Gastroesophageal sphincter (tissue), 4 donors: ENCODE measurements around the gene POC5. TPM values are rescaled to one million over a fixed set of nuclear protein-coding genes. Genes with fewer than 3 reads are reported as not detected.

Experiments
- ATAC-seq: fragments of 150-250 bp; one replicate; pipeline ENCODE4 v1.9.1; 2016; ENCODE audit warnings: mild to moderate bottlenecking, moderate library complexity
- H3K27ac ChIP-seq, 4 donors: fragments of 200-600 bp; sonication (generic) in 3 of 4; 1 replicate in 3 of 4; 2 replicates in 1 of 4; pipeline ENCODE4 v1.5.1; 2016 to 2019
- H3K27me3 ChIP-seq: fragments of 200-600 bp; sonication (generic); one replicate; pipeline ENCODE4 v1.5.1; 2019
- H3K36me3 ChIP-seq, 2 donors: fragments of 200-600 bp; sonication (generic); one replicate each; pipeline ENCODE4 v1.5.1; 2019; ENCODE audit warnings: control low read depth in 1 of 2
- H3K4me1 ChIP-seq, 3 donors: fragments of 200-600 bp; sonication (generic); 1 replicate in 2 of 3; 2 replicates in 1 of 3; pipeline ENCODE4 v1.5.1; 2016 to 2019; ENCODE audit warnings: control low read depth in 2 of 3
- H3K4me3 ChIP-seq, 2 donors: fragments of 200-600 bp; sonication (generic); one replicate each; pipeline ENCODE4 v1.5.1; 2019; ENCODE audit warnings: mild to moderate bottlenecking in 1 of 2, moderate library complexity in 1 of 2
- H3K9me3 ChIP-seq, 3 donors: fragments of 200-600 bp; sonication (generic); one replicate each; pipeline ENCODE4 v1.5.1; 2017 to 2019; ENCODE audit warnings: control low read depth in 2 of 3
- EP300 ChIP-seq: sonication (generic); formaldehyde crosslinking; IDR thresholded peaks from one replicate; pipeline ENCODE4 v1.6.1; 2017; ENCODE audit warnings: antibody characterized with exemption, mild to moderate bottlenecking
- POLR2A ChIP-seq, 2 donors: fragments of 450-650 bp; IDR thresholded peaks; one replicate each; pipeline ENCODE4 v1.6.1; 2017; ENCODE audit warnings: antibody characterized with exemption in 2 of 2, mild to moderate bottlenecking in 2 of 2, moderate library complexity in 1 of 2
- POLR2AphosphoS5 ChIP-seq: sonication (generic); formaldehyde crosslinking; IDR thresholded peaks from one replicate; pipeline ENCODE4 v1.6.1; 2017; ENCODE audit warnings: antibody characterized with exemption
- WGBS, 2 donors: methylation state at CpG; one replicate each; pipeline ENCODE4 v1.1.5; 2018; ENCODE audit warnings: low coverage in 1 of 2; 5-methylcytosine and 5-hydroxymethylcytosine counted together
- total RNA-seq, 4 donors: library from RNA; depleted of rRNA; stranded (reverse); fragments of >200 nt; gene quantifications; one replicate each; pipeline ENCODE4 v1.1.0, GENCODE V29; 2016
- TF ChIP-seq, protein P1 (sequence below), 4 experiments: fragments of 200-600 bp in 2 of 4; fragments of 450-650 bp in 2 of 4; sonication (generic) in 1 of 4; IDR thresholded peaks; one replicate each; pipeline ENCODE4 v1.5.1; 2017 to 2019; ENCODE audit warnings: antibody characterized with exemption in 4 of 4, mild to moderate bottlenecking in 2 of 4, moderate library complexity in 2 of 4

The POC5 gene
- total RNA-seq, 4 donors from 2014 or later = 6.1 to 41.6 (median 11.3) TPM

DNA sequence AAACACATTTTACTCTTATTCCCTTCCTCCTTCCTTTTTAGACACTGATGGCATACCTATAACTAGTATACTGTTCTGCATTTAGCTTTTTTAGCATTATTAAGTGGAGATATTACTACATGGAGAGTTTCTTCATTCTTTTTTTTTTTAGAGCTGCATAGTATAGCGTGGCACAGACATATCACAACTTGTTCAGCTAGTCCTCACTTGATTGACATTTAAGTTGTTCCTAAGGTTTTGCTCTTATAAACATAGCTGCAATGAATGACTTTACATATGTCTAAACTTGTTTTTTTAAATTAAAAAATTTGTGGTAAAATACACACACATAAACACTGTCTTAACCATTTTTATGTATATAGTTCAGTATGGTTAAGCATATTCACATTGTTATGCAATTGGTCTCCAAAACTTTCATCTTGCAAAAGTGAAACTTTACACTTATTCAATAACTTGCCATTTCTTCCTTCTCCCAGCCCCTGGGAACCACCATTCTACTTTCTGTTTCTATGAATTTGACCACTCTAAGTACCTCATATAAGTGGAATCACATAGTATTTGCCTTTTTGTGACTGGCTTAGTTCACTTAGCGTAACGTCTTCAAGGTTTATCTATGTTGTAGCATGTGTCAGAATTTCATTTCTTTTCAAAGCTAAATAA lies 57.3 kb downstream of the POC5 start:
- TF ChIP-seq EP300 (no peak), POLR2A (IDR thresholded peaks at IDR 0.05) (no peak), POLR2AphosphoS5 (no peak)
- TF ChIP-seq, protein P1, sequence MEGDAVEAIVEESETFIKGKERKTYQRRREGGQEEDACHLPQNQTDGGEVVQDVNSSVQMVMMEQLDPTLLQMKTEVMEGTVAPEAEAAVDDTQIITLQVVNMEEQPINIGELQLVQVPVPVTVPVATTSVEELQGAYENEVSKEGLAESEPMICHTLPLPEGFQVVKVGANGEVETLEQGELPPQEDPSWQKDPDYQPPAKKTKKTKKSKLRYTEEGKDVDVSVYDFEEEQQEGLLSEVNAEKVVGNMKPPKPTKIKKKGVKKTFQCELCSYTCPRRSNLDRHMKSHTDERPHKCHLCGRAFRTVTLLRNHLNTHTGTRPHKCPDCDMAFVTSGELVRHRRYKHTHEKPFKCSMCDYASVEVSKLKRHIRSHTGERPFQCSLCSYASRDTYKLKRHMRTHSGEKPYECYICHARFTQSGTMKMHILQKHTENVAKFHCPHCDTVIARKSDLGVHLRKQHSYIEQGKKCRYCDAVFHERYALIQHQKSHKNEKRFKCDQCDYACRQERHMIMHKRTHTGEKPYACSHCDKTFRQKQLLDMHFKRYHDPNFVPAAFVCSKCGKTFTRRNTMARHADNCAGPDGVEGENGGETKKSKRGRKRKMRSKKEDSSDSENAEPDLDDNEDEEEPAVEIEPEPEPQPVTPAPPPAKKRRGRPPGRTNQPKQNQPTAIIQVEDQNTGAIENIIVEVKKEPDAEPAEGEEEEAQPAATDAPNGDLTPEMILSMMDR (IDR thresholded peaks at IDR 0.05) = no peak
- H3K4me3 ChIP-seq = no peak overlapping the region
- no peak for ATAC-seq

DNA sequence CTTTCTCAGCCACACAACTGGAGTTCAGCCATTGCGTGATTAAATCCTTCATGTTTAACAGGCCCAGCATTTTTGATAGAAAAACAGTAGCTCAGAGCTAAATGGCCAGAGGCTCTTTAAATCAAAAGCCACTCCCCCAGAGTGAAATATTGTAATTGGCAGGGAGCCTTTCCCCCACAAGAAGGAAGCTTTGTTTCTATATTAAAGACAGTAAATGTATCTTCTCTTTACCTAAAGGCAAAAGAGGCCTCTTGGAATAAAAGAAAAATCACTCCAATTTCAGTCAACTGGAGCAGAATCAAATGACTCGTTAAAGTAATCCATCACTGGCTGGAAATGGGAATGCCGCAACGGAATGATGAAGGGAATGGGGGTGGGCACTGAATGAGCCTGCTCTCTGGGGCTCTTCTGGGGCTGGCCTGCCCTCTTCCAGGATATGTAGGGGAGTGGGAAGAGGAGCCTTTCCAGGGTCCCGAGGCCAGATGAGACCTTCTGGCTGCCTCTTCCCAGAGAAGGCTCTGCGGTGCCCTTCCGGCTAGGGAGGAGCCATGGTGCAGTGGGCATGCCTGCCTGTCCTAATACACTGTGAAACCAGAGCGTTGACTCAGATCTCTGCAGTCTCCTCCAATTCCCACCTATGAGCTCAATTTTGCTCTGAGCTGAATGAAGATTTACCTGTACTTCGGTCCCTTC lies 60.8 kb downstream of the POC5 start:
- H3K36me3 ChIP-seq = no peaks in the 10 kb centered on the region
- no peak for TF ChIP-seq EP300
- TF ChIP-seq POLR2A (IDR thresholded peaks at IDR 0.05) = no peak
- TF ChIP-seq, protein P1 (IDR thresholded peaks at IDR 0.05) = no peak
- no peak for TF ChIP-seq POLR2AphosphoS5
- H3K4me3 ChIP-seq = peak overlapping the region; percentile 57 to 99
- H3K9me3 ChIP-seq = no peaks in the 10 kb centered on the region
- ATAC-seq = peak; percentile 61
- 13 to 36% methylated on average over 6 to 8 of the region's 9 CpGs for WGBS, 2 donors
- H3K27me3 ChIP-seq = no peaks in the 10 kb centered on the region
- peaks cover 0 to 4% (median 0%) of the 10 kb centered on the region in 3 donors for H3K4me1 ChIP-seq
- peak overlapping the region; percentile 65 to 84 (median 75) for H3K27ac ChIP-seq

More for the DNA sequence above, 57.3 kb downstream of the POC5 start:
- Histone ChIP-seq H3K27ac (no peak overlapping the region), H3K4me1 (peaks cover 0 to 4% (median 0%) of the 10 kb centered on the region in 3 donors), H3K36me3 (no peaks in the 10 kb centered on the region), H3K27me3 (no peaks in the 10 kb centered on the region), H3K9me3 (no peaks in the 10 kb centered on the region)
- WGBS, 2 donors = 85 to 90% methylated on average over 3 of the region's 3 CpGs

DNA sequence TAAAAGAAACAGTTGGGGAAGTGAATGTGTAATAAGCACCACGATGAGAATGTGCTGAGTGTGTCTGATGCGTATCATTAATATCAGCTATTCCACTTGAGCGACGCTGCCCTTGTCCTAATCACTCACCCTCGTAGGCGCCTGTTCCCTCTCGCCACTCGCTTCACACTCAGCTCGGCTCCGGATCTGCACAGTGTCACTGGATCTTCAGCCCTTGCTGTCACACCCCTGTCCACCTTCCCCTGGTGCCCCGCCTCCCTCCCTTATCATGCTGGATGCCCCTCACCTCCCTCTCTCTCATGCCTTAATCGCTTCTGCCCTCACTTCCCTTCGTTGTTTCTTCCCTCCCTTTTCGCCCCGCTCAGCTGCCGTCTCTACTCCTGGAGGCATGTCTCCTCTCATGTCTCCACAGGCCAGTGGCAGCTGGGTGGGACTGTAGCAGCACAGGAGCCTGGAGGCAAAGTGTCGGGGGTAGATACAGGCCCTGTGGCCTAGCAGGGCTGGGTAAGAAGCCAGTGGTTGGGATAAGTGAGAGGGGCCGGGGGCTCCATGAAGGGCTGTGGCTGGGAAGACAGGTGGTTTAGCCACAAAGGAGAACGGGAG lies 62.4 kb downstream of the POC5 start:
- Histone ChIP-seq H3K36me3 (no peaks in the 10 kb centered on the region), H3K4me1 (peaks cover 0 to 4% (median 0%) of the 10 kb centered on the region in 3 donors), H3K27me3 (no peaks in the 10 kb centered on the region), H3K9me3 (no peaks in the 10 kb centered on the region), H3K4me3 (no peak overlapping the region), H3K27ac (no peak overlapping the region)
- TF ChIP-seq EP300 (no peak), POLR2A (IDR thresholded peaks at IDR 0.05) (no peak), POLR2AphosphoS5 (no peak)
- ATAC-seq = no peak
- 77 to 86% methylated on average over 14 of the region's 19 CpGs for WGBS, 2 donors

DNA sequence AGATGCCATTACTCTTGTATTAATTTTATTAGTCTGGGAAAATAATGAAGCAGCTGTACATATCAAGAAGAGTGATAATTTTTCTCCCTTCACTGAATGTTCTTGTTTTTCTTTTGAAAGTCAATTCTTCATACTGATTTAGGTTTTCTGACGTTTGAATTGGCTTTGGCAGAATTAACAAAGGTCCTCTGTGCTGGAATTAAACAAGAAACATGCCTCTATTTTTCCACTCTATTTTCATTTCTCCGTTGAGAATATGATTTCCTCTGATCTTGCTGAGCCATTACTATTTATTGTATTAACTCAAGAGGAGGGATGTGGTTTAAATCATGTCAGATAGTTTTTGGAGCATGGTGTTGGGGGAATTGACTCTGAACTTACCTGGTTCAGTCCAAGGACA lies 63.7 kb downstream of the POC5 start:
- no peak for ATAC-seq
- no peak overlapping the region for H3K4me3 ChIP-seq
- TF ChIP-seq POLR2A (IDR thresholded peaks at IDR 0.05) (no peak), EP300 (no peak), POLR2AphosphoS5 (no peak)
- TF ChIP-seq, protein P1 (IDR thresholded peaks at IDR 0.05) = no peak
- whole genome bisulfite sequencing, 2 donors = 10 to 18% methylated on average over 2 of the region's 2 CpGs
- peaks cover 0 to 4% (median 0%) of the 10 kb centered on the region in 3 donors for H3K4me1 ChIP-seq
- H3K9me3 ChIP-seq = no peaks in the 10 kb centered on the region
- H3K27me3 ChIP-seq = no peaks in the 10 kb centered on the region
- no peak overlapping the region for H3K27ac ChIP-seq
- no peaks in the 10 kb centered on the region for H3K36me3 ChIP-seq

DNA sequence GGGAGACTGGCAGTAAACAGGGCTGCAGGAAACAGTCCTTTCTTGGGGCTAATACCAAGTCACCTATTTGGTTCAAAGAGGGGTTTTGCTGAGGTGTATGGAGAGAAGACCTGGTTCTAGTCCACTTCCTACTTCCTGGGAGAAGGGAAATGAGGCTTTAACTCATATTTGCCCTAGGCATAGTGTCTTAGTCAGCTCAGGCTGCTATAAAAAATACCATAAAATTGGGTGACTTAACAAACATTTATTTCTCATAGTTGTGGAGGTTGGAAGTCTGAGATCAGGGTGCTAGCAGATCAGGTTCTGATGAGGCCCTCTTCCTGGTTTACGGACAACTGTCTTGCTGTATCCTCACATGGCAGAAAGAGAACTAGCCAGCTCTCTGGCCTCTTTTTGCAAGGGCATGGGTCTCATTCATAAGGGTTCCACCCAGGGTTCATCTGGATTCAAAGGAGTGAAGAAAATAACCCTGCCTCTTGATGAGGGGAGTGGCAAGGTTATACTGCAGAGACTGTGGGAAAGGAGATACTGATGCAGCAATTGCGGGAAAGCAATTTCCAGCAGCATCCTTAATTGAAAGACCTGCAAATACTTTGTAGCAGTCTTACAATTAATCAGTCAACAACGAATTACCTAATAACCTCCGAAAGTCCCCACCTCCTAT lies 65.5 kb downstream of the POC5 start:
- H3K27ac ChIP-seq = no peak overlapping the region
- 93% methylated on average over 2 to 4 of the region's 4 CpGs for WGBS, 2 donors
- H3K9me3 ChIP-seq = no peaks in the 10 kb centered on the region
- H3K4me3 ChIP-seq = no peak overlapping the region
- TF ChIP-seq EP300 = no peak
- no peak for TF ChIP-seq POLR2AphosphoS5
- no peak for TF ChIP-seq POLR2A (IDR thresholded peaks at IDR 0.05)
- TF ChIP-seq, protein P1 (IDR thresholded peaks at IDR 0.05) = no peak
- H3K27me3 ChIP-seq = no peaks in the 10 kb centered on the region
- ATAC-seq = no peak
- H3K36me3 ChIP-seq = no peaks in the 10 kb centered on the region
- H3K4me1 ChIP-seq = peaks cover 0 to under 1% (median 0%) of the 10 kb centered on the region in 3 donors
